Measurements from ENCODE around the gene SPEF1. TPM values are rescaled to one million over a fixed set of nuclear protein-coding genes. Genes with fewer than 3 reads are reported as not detected.

The SPEF1 gene
- total RNA-seq, 1 experiment from 2014 or later: 0.24 TPM

DNA sequence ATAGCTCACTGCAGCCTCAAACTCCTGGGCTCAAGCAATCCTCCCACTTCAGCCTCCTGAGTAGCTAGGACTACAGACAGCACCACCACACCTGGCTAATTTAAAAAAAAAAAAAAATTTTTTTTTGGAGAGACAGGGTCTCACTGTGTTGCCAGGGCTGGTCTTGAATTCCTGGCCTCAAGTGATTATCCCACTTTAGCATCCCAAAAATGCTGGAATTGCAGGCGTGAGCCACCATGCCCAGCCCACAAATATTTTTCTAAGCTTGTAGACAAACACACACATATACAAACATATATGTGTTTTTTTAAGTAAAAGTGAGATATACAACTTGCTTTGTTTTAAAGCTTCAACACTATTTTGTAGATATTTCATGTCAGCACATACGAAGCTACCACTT lies 38.0 kb downstream of the SPEF1 start:
- Histone ChIP-seq H3K27me3 (ENCODE audit: insufficient read depth, low read length) (no peaks in the 10 kb centered on the region), H3K4me1 (ENCODE audit: insufficient read depth, low read length) (peaks cover 3% of the 10 kb centered on the region; the same call in 1 of the 2 replicates), H4K91ac (ENCODE audit: insufficient read length, low read depth, low read length) (no peak overlapping the region), H2BK20ac (ENCODE audit: low read depth, low read length, poor library complexity, severe bottlenecking) (no peak overlapping the region), H4K20me1 (ENCODE audit: control insufficient read depth, insufficient read depth, insufficient read length) (no peaks in the 10 kb centered on the region), H3K14ac (ENCODE audit: insufficient read depth, low read length) (no peak overlapping the region), H3K23ac (ENCODE audit: insufficient read length, low read depth, low read length) (no peak overlapping the region), H3K23me2 (ENCODE audit: insufficient read length, low read depth, low read length, poor library complexity, severe bottlenecking) (peaks cover 11% of the 10 kb centered on the region), H3K9ac (ENCODE audit: extremely low read depth, insufficient read length, low read length) (no peak overlapping the region), H3K56ac (ENCODE audit: insufficient read length, low read depth, low read length) (no peak overlapping the region), H4K5ac (ENCODE audit: insufficient read length, low read depth, low read length) (no peak overlapping the region), H2AK5ac (ENCODE audit: insufficient read length, low read length) (no peak overlapping the region), H4K8ac (replicated peaks; ENCODE audit: insufficient read length, low read depth, low read length) (no peak overlapping the region), H2BK120ac (ENCODE audit: low read depth, low read length, poor library complexity, severe bottlenecking) (no peak overlapping the region), H2BK12ac (ENCODE audit: insufficient read length, low read depth, low read length) (no peak overlapping the region), H3K18ac (ENCODE audit: insufficient read length, low read depth, low read length) (no peak overlapping the region), H3K4me2 (ENCODE audit: insufficient read depth, insufficient read length, low read length) (no peak overlapping the region), H3K79me1 (ENCODE audit: insufficient read depth, low read depth, low read length, poor library complexity, severe bottlenecking) (no peaks in the 10 kb centered on the region), H3K4ac (ENCODE audit: low read depth, low read length) (no peak overlapping the region), H2BK15ac (ENCODE audit: low read depth, low read length) (no peak overlapping the region), H3K9me3 (ENCODE audit: control insufficient read depth, low read depth, low read length) (no peaks in the 10 kb centered on the region), H3K79me2 (ENCODE audit: insufficient read depth, low read length) (no peaks in the 10 kb centered on the region), H3K27ac (ENCODE audit: insufficient read length, low read depth, low read length) (no peak overlapping the region), H2BK5ac (ENCODE audit: insufficient read length, low read length) (no peak overlapping the region), H2AFZ (ENCODE audit: low read length) (no peak overlapping the region), H3T11ph (ENCODE audit: low read length) (no peak overlapping the region)
- H3K9me3 Mint-ChIP-seq: no peaks in the 10 kb centered on the region
- no peak overlapping the region; a peak in 2 of 5 replicates for H3K4me3 Mint-ChIP-seq
- H3K4me1 Mint-ChIP-seq: peaks cover 17 to 36% of the 10 kb centered on the region in 2 experiments
- no peak overlapping the region for H3K27ac Mint-ChIP-seq
- H3K36me3 Mint-ChIP-seq (ENCODE audit: insufficient read depth in 1 of 3, low read depth in 3 of 3): no peaks in the 10 kb centered on the region
- no CpG with 5 or more reads among the region's 2 CpGs for WGBS (ENCODE audit: extremely low coverage, insufficient read length, low lambda C conversion rate)
- H3K27me3 Mint-ChIP-seq (ENCODE audit: low read depth): peaks cover 35% of the 10 kb centered on the region
- no peak for TF ChIP-seq CTCF (conservative IDR thresholded peaks at IDR 0.05)
- DNase-seq: no peak

Measured in H9 (cell line).